Measurements from ENCODE around the gene ZNF546. TPM values are rescaled to one million over a fixed set of nuclear protein-coding genes. Genes with fewer than 3 reads are reported as not detected.

The ZNF546 gene
- total RNA-seq, 1 experiment from 2014 or later = 3.6 TPM

DNA sequence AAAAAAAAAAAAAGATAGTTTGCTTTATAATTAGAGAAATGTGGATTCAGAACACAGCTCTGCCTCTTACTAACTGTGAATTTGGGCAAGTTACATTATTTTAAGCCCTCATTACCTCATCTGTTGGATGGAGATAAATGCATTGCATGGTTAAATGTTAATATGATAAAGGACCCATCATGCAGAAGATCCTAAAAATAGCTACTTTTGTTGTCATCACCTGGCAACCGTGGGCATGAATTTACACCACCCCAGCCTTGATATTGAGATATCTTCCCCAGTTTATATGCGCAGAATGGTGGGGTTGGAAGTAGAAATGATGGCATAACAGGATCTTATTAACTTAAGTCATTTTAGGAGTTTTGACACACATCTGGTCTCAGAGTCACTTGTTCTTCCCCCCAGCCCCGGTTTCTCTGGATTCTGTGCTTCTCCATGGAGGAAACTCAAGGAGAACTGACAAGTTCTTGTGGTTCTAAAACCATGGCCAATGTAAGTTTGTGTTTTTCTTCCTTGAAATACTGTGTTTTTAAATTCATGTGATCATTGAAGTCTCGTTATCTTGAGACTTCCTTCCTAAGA lies 8.9 kb downstream of the ZNF546 start:
- H3F3A ChIP-seq (ENCODE audit: insufficient read depth, low read depth) = no peaks in the 10 kb centered on the region
- H3K4me2 ChIP-seq = no peak overlapping the region
- no peak overlapping the region for H3K27ac ChIP-seq
- no peaks in the 10 kb centered on the region for H3K36me3 ChIP-seq (ENCODE audit: low read depth)
- no peaks in the 10 kb centered on the region for H3K27me3 ChIP-seq (ENCODE audit: insufficient read depth, low read depth)
- ChIA-PET POLR2A (ENCODE audit: unreplicated experiment) (no interaction called here), CTCF (no interaction called here)
- TF ChIP-seq CTCF (conservative IDR thresholded peaks at IDR 0.05) = no peak
- no peak for TF ChIP-seq EZH2 (IDR thresholded peaks at IDR 0.05; ENCODE audit: low read depth)
- intact Hi-C loops (cut with micrococcal nuclease; ENCODE audit: unreplicated experiment) = no loop called here
- no peaks in the 10 kb centered on the region for H3K79me2 ChIP-seq (ENCODE audit: low read depth)
- no peaks in the 10 kb centered on the region for H3K4me1 ChIP-seq (replicated peaks; ENCODE audit: insufficient read depth)
- no peak overlapping the region for H3K4me3 ChIP-seq
- no TSS peak for BruUV-seq (replicated peaks)
- H2AFZ ChIP-seq = no peak overlapping the region
- DNase-seq = no peak
- no peaks in the 10 kb centered on the region for H3K9me3 ChIP-seq (ENCODE audit: insufficient read depth, low read depth)
- H4K20me1 ChIP-seq (ENCODE audit: insufficient read depth) = no peaks in the 10 kb centered on the region
- H3K9me2 ChIP-seq (ENCODE audit: insufficient read depth) = no peaks in the 10 kb centered on the region

DNA sequence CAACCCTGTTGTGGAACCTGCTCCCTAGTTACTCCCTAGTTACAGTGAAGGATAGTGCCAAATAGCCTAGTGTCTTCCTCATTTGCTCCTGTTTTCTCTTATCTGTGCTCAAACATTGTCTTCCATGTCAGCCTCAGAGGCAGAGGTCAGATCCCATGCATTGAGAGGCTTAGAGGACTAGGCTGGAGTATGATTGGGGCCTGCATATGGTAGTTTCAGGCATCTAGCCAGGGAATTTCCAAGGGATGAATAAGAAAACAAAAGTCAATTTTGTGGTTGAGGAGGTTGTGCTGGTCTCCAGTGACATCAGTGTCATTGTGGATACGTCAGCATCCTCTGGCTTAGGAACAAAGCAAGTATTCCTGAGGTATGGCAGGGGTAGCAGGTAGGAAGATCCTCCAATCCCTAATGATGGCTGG lies 9.4 kb downstream of the ZNF546 start:
- Histone ChIP-seq H3K27ac (no peak overlapping the region), H3F3A (ENCODE audit: insufficient read depth, low read depth) (no peaks in the 10 kb centered on the region), H3K27me3 (ENCODE audit: insufficient read depth, low read depth) (no peaks in the 10 kb centered on the region), H3K9me2 (ENCODE audit: insufficient read depth) (no peaks in the 10 kb centered on the region), H4K20me1 (ENCODE audit: insufficient read depth) (no peaks in the 10 kb centered on the region), H3K36me3 (ENCODE audit: low read depth) (no peaks in the 10 kb centered on the region), H3K4me1 (replicated peaks; ENCODE audit: insufficient read depth) (no peaks in the 10 kb centered on the region), H2AFZ (no peak overlapping the region), H3K4me2 (no peak overlapping the region), H3K4me3 (no peak overlapping the region), H3K79me2 (ENCODE audit: low read depth) (no peaks in the 10 kb centered on the region), H3K9me3 (ENCODE audit: insufficient read depth, low read depth) (no peaks in the 10 kb centered on the region)
- TF ChIP-seq EZH2 (IDR thresholded peaks at IDR 0.05; ENCODE audit: low read depth) (no peak), CTCF (conservative IDR thresholded peaks at IDR 0.05) (no peak)
- no peak for DNase-seq
- no TSS peak for BruUV-seq (replicated peaks)
- POLR2A ChIA-PET (ENCODE audit: unreplicated experiment) = no interaction called here
- intact Hi-C loops (cut with micrococcal nuclease; ENCODE audit: unreplicated experiment) = no loop called here
- CTCF ChIA-PET = no interaction called here

DNA sequence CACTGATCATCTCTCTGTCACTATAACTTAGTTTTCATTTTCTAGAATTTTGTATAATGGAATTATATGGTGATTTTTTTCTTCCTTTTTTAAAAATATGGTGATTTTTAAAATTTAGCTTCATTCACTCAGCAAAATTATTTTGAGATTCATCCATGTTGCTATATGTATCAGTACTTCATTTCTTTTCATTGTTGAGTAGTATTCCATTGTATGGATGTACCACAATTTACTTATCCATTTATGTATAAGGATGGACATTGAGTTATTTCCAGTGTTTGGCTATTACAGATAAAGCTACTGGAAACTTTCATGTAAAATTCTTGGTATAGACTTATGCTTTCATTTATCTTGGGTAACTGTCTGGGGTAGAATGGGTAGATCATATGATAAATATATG lies 12.8 kb downstream of the ZNF546 start:
- intact Hi-C loops (cut with micrococcal nuclease; ENCODE audit: unreplicated experiment) = no loop called here
- Histone ChIP-seq H3K79me2 (ENCODE audit: low read depth) (no peaks in the 10 kb centered on the region), H3K27me3 (ENCODE audit: insufficient read depth, low read depth) (no peaks in the 10 kb centered on the region), H4K20me1 (ENCODE audit: insufficient read depth) (no peaks in the 10 kb centered on the region), H3K36me3 (ENCODE audit: low read depth) (no peaks in the 10 kb centered on the region), H3F3A (ENCODE audit: insufficient read depth, low read depth) (no peaks in the 10 kb centered on the region), H3K9me3 (ENCODE audit: insufficient read depth, low read depth) (peaks cover 16% of the 10 kb centered on the region), H3K4me3 (no peak overlapping the region), H3K9me2 (ENCODE audit: insufficient read depth) (no peaks in the 10 kb centered on the region), H3K4me1 (replicated peaks; ENCODE audit: insufficient read depth) (no peaks in the 10 kb centered on the region), H3K4me2 (no peak overlapping the region), H2AFZ (no peak overlapping the region), H3K27ac (no peak overlapping the region)
- CTCF ChIA-PET = no interaction called here
- DNase-seq = no peak
- no TSS peak for BruUV-seq (replicated peaks)
- POLR2A ChIA-PET (ENCODE audit: unreplicated experiment) = no interaction called here
- TF ChIP-seq CTCF (conservative IDR thresholded peaks at IDR 0.05) (no peak), EZH2 (IDR thresholded peaks at IDR 0.05; ENCODE audit: low read depth) (no peak)
